ENCODE data around the gene AKAP13. TPM values are rescaled to one million over a fixed set of nuclear protein-coding genes. Genes with fewer than 3 reads are reported as not detected.

The AKAP13 gene
- total and polyA plus RNA-seq, 9 donors = 45.3 to 190 (median 98.6) TPM

DNA sequence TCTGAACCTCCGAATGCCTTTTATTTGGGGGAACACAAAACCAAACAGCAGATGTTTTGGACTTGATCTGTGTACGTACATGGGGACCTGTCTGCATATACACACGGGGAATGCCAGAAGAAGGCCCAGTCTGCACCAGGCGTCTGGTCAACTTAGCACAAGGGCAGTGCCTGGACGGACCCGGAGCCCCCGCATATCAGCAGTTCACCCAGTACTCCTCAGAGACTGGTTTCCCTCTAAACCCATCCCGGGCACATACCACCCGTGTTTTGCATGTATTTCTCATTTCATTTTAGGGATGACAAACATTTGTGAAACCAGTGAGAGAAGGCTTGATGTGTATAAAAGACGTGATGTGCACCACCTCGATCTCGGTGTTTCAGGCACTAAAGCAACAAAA lies 364.6 kb downstream of the AKAP13 start:
- no peaks in the 10 kb centered on the region for H3K27me3 ChIP-seq
- no peaks in the 10 kb centered on the region for H3K36me3 ChIP-seq
- H3K9me3 ChIP-seq = no peaks in the 10 kb centered on the region
- intact Hi-C loops (cut with DNase I) = loop anchor here in 1 of 4 donors (5.0 kb wide), 1 partner anchor 87 kb away; no protein-coding TSS in a partner anchor
- peak overlapping the region in 1 of 2 donors; percentile 47 for H3K27ac ChIP-seq
- DNase-seq = peak in 2 of 5 donors; percentile 18
- H3K4me1 ChIP-seq (ENCODE audit: insufficient read depth) = peaks cover 9% of the 10 kb centered on the region
- TF ChIP-seq EP300 (IDR thresholded peaks at IDR 0.05) (no peak), POLR2A (IDR thresholded peaks at IDR 0.05) (no peak), CTCF (IDR thresholded peaks at IDR 0.05) (no peak)
- no peak overlapping the region for H3K4me3 ChIP-seq
- WGBS, 3 donors = 76 to 84% (median 77%) methylated on average over 12 of the region's 12 CpGs

DNA sequence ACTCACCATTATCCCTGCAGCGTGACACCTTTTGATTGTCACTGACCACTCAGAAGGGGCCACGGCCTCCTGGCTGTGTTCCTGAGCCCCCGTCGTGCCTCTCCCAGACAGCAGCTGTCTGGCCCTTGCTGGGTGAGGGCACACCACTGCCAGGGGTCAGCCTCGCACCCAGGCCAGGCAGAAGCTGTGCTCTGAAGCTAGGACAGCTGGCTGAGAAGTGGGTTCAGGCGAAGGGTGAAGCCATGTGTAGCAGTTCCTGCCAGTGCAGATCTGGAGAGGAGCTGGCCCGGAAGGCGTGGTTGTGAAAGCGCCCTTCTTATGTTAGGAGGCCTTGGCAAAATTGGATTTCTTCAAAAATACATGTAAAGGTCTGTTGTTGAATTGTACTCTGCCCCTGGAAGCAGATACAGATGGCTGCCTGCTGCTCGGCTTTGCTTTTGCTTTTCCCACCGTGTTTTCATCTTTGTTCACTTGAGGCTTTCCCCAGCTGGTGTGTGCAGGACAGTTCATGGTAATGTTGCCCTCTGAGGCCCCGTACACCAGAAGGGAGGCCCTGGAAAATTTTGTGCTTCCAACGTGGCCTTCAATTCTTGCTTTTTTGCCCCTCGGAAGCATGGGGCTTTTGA lies 365.2 kb downstream of the AKAP13 start:
- TF ChIP-seq POLR2A (IDR thresholded peaks at IDR 0.05) (no peak), CTCF (IDR thresholded peaks at IDR 0.05) (no peak), EP300 (IDR thresholded peaks at IDR 0.05) (no peak)
- Histone ChIP-seq H3K27me3 (no peaks in the 10 kb centered on the region), H3K4me3 (no peak overlapping the region), H3K9me3 (no peaks in the 10 kb centered on the region), H3K27ac (peak overlapping the region in 1 of 2 donors; percentile 47), H3K36me3 (no peaks in the 10 kb centered on the region), H3K4me1 (ENCODE audit: insufficient read depth) (peaks cover 13% of the 10 kb centered on the region)
- intact Hi-C loops (cut with DNase I) = loop anchor here in 1 of 4 donors (5.0 kb wide), 1 partner anchor 87 kb away; no protein-coding TSS in a partner anchor
- 27 to 47% (median 33%) methylated on average over 14 of the region's 14 CpGs for WGBS, 3 donors
- DNase-seq = peak in 3 of 5 donors; percentile 20 to 35 (median 31)

- H3K36me3 ChIP-seq = no peaks in the 10 kb centered on the region
- TF ChIP-seq EP300 (IDR thresholded peaks at IDR 0.05) = no peak
- no peak for TF ChIP-seq POLR2A (IDR thresholded peaks at IDR 0.05)
- no peak for TF ChIP-seq CTCF (IDR thresholded peaks at IDR 0.05)
- H3K9me3 ChIP-seq = no peaks in the 10 kb centered on the region
- H3K27me3 ChIP-seq = no peaks in the 10 kb centered on the region
- DNase-seq = peak in 1 of 5 donors; percentile 14
- no peak overlapping the region for H3K4me3 ChIP-seq
- 86 to 88% (median 87%) methylated on average over 12 of the region's 12 CpGs for WGBS, 3 donors
- H3K4me1 ChIP-seq (ENCODE audit: insufficient read depth) = peaks cover 14% of the 10 kb centered on the region
- intact Hi-C loops (cut with DNase I) = loop anchor here in 1 of 4 donors (5.0 kb wide), 1 partner anchor 86 kb away; no protein-coding TSS in a partner anchor
- H3K27ac ChIP-seq = no peak overlapping the region
Measured at GRCh38 chr15:85746641-85747040, 366.2 kb downstream of the AKAP13 start.

DNA sequence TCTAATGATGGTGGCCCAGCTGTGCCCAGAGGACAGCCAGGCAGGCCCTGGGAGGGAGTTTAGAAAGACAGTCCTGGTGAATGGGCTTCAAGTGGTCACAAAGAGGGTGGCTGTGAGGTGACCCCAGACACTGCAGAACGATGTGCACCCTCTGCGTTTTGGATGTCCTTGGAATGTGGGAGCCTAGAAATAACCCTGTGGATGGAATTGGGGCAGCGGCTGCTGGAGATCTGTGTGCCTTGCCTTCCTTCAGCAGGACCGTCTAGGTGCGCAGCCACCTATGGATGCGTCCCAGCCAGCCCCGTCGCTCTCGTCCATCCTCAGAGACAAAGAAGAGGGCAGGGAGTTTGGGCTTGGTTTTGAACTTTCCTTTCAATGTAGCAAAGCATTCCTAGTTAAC lies 367.8 kb downstream of the AKAP13 start:
- DNase-seq = peak in 1 of 5 donors; percentile 9
- no peak for TF ChIP-seq EP300 (IDR thresholded peaks at IDR 0.05)
- TF ChIP-seq POLR2A (IDR thresholded peaks at IDR 0.05) = no peak
- TF ChIP-seq CTCF (IDR thresholded peaks at IDR 0.05) = no peak
- WGBS, 3 donors = 71 to 83% (median 75%) methylated on average over 9 of the region's 9 CpGs
- intact Hi-C loops (cut with DNase I) = loop anchor here in 1 of 4 donors (5.0 kb wide), 1 partner anchor 84 kb away; no protein-coding TSS in a partner anchor
- H3K4me3 ChIP-seq = no peak overlapping the region
- no peaks in the 10 kb centered on the region for H3K36me3 ChIP-seq
- peaks cover 14% of the 10 kb centered on the region for H3K4me1 ChIP-seq (ENCODE audit: insufficient read depth)
- H3K27ac ChIP-seq = no peak overlapping the region
- no peaks in the 10 kb centered on the region for H3K9me3 ChIP-seq
- no peaks in the 10 kb centered on the region for H3K27me3 ChIP-seq

Measured in ovary (tissue), 9 donors.